Measurements from ENCODE around the gene LRP1B.

The LRP1B gene

DNA sequence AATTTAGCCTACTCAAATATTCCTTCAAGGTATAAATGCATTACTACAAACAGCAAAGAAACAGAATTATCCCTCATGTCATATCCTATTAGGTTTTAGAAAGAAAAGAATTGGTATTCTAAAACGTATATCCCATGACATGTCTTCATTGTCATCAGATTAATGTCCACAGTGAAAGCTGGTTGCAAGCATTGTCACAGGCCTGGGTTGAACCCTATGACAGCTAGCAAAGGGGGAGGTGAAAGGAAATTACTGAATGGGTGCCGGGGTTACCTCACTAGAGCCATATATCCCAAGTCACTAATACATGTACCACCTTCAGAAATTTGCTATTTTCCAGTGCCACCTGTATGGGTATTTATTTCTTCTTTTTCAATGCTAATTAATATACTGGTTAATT is 1720.1 kb downstream of the LRP1B start:
- Histone ChIP-seq H3K27me3 (no peaks in the 10 kb centered on the region), H3K4me1 (no peaks in the 10 kb centered on the region), H3K9me3 (no peaks in the 10 kb centered on the region), H3K4me3 (ENCODE audit: low read depth, low read length) (no peak overlapping the region), H3K36me3 (no peaks in the 10 kb centered on the region)
- TF ChIP-seq, protein P1, sequence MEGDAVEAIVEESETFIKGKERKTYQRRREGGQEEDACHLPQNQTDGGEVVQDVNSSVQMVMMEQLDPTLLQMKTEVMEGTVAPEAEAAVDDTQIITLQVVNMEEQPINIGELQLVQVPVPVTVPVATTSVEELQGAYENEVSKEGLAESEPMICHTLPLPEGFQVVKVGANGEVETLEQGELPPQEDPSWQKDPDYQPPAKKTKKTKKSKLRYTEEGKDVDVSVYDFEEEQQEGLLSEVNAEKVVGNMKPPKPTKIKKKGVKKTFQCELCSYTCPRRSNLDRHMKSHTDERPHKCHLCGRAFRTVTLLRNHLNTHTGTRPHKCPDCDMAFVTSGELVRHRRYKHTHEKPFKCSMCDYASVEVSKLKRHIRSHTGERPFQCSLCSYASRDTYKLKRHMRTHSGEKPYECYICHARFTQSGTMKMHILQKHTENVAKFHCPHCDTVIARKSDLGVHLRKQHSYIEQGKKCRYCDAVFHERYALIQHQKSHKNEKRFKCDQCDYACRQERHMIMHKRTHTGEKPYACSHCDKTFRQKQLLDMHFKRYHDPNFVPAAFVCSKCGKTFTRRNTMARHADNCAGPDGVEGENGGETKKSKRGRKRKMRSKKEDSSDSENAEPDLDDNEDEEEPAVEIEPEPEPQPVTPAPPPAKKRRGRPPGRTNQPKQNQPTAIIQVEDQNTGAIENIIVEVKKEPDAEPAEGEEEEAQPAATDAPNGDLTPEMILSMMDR (IDR thresholded peaks at IDR 0.05; ENCODE audit: low read depth, low read length): no peak
- DNase-seq: no peak

DNA sequence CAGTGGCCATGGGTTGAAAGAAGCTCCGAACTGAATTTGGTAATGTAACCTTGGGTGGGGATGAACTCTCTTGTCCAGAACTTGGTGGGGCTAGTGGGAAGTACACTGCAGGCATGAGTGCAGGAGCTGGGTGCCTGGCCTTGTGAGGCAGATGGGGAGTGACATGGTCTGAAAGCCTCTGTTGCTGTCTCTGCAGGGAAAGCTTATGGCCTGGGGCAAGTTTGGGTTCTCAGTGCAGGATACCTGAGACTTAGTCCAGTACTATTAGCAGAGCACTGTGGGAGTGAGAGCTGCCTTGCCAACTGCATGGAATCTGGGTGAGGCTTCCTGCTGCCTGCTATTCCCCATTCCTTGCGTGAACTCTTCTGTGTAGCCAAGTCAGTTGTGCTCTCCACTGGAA is 1729.8 kb downstream of the LRP1B start:
- no peaks in the 10 kb centered on the region for H3K36me3 ChIP-seq
- TF ChIP-seq, protein P1 (IDR thresholded peaks at IDR 0.05; ENCODE audit: low read depth, low read length): no peak
- no peaks in the 10 kb centered on the region for H3K27me3 ChIP-seq
- no peaks in the 10 kb centered on the region for H3K9me3 ChIP-seq
- no peak overlapping the region for H3K4me3 ChIP-seq (ENCODE audit: low read depth, low read length)
- no peak for DNase-seq
- H3K4me1 ChIP-seq: no peaks in the 10 kb centered on the region

DNA sequence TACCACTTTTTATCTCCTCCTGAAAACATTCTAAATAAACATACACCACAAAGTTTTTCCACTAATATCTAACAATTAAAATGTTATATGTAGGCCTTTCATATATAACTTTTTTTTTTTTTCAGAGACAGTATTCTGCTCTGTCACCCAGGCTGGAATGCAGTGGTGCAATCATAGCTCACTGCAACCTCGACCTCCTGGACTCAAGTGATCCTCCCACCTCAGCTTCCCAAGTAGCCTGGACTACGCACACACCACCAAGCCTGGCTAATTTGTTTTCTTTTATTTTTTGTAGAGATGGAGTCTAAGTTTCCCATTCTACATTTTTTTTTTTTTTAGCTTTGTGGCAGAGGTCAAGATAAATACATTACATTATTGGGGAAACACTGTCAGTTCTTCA is 1738.0 kb downstream of the LRP1B start:
- H3K27me3 ChIP-seq: no peaks in the 10 kb centered on the region
- H3K4me3 ChIP-seq (ENCODE audit: low read depth, low read length): no peak overlapping the region
- no peaks in the 10 kb centered on the region for H3K4me1 ChIP-seq
- H3K9me3 ChIP-seq: no peaks in the 10 kb centered on the region
- no peaks in the 10 kb centered on the region for H3K36me3 ChIP-seq
- TF ChIP-seq, protein P1 (IDR thresholded peaks at IDR 0.05; ENCODE audit: low read depth, low read length): no peak
- DNase-seq: no peak

DNA sequence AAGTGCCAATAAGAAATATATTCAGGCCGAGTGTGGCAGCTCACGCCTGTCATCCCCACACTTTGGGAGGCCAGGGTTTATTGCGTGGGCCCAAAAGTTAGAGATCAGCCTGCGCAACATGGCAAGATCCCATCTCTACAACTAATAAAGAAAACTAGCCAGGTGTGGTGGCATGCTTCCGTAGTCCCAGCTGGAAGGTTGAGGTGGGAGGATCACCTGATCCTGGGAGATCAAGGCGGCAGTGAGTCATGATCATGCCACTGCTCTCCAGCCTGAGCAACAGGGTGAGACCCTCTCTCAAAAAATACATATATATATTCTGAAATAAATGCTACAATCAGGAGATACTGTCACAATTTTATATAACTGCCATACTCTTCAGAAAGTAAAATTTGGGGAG is 1745.9 kb downstream of the LRP1B start:
- TF ChIP-seq, protein P1 (IDR thresholded peaks at IDR 0.05; ENCODE audit: low read depth, low read length): no peak
- no peaks in the 10 kb centered on the region for H3K4me1 ChIP-seq

DNA sequence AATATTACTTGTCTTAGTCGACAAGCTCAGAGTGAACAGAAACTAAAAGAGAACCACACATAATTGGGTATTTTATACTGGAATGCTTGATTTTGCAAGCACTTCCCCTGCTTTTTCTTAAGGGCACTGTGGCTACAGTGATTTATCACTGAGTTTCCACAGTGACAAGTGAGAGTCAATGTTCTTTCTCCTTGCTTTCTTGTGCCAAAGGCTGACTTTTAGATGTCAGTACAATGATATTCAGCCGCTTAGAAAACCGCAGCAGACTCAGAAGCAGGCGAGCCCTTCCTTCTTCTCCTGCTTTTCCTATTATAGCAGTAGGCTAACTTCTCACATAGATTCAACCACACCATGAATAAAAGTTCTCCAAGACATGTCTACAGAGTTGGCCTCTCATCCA is 1747.0 kb downstream of the LRP1B start:
- TF ChIP-seq, protein P1 (IDR thresholded peaks at IDR 0.05; ENCODE audit: low read depth, low read length): no peak
- no peak overlapping the region for H3K4me3 ChIP-seq (ENCODE audit: low read depth, low read length)

More for the DNA sequence above, 1745.9 kb downstream of the LRP1B start:
- no peaks in the 10 kb centered on the region for H3K9me3 ChIP-seq
- no peak overlapping the region for H3K4me3 ChIP-seq (ENCODE audit: low read depth, low read length)
- DNase-seq: no peak
- no peaks in the 10 kb centered on the region for H3K27me3 ChIP-seq
- H3K36me3 ChIP-seq: no peaks in the 10 kb centered on the region

DNA sequence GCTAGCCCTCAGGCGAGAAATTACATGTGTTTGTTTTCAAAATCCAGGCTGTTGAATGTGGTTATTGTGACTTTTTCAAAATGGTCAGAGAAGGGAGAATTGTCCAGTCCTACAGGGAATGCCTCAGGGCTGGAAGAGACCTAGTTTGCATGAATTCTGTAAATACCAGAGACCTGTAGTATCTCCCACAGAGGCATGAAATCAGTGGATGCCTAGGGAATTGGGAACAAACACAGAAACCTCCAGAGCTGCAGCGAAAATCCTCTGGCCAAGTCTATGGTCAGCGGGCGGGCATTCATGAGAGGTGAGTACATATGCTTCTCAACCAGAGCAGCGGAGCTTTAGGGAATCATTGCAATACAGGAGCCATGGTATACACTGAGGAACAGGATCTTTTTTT is 1754.1 kb downstream of the LRP1B start:
- DNase-seq: no peak
- H3K4me3 ChIP-seq (ENCODE audit: low read depth, low read length): no peak overlapping the region
- TF ChIP-seq, protein P1 (IDR thresholded peaks at IDR 0.05; ENCODE audit: low read depth, low read length): no peak
- no peaks in the 10 kb centered on the region for H3K4me1 ChIP-seq
- H3K9me3 ChIP-seq: no peaks in the 10 kb centered on the region
- H3K27me3 ChIP-seq: no peaks in the 10 kb centered on the region
- no peaks in the 10 kb centered on the region for H3K36me3 ChIP-seq

More for the DNA sequence above, 1747.0 kb downstream of the LRP1B start:
- H3K27me3 ChIP-seq: no peaks in the 10 kb centered on the region
- H3K9me3 ChIP-seq: no peaks in the 10 kb centered on the region
- H3K36me3 ChIP-seq: no peaks in the 10 kb centered on the region
- DNase-seq: no peak
- no peaks in the 10 kb centered on the region for H3K4me1 ChIP-seq
